GM19043 (cell line): ENCODE results near the gene TANC1.

Experiments
- ATAC-seq: cut with Tn5 transposase; IDR thresholded peaks from one replicate; pipeline ENCODE4 v1.9.1; 2021; ENCODE audit warnings: low read depth; ENCODE audit not compliant: unreplicated experiment

Gene TANC1

DNA sequence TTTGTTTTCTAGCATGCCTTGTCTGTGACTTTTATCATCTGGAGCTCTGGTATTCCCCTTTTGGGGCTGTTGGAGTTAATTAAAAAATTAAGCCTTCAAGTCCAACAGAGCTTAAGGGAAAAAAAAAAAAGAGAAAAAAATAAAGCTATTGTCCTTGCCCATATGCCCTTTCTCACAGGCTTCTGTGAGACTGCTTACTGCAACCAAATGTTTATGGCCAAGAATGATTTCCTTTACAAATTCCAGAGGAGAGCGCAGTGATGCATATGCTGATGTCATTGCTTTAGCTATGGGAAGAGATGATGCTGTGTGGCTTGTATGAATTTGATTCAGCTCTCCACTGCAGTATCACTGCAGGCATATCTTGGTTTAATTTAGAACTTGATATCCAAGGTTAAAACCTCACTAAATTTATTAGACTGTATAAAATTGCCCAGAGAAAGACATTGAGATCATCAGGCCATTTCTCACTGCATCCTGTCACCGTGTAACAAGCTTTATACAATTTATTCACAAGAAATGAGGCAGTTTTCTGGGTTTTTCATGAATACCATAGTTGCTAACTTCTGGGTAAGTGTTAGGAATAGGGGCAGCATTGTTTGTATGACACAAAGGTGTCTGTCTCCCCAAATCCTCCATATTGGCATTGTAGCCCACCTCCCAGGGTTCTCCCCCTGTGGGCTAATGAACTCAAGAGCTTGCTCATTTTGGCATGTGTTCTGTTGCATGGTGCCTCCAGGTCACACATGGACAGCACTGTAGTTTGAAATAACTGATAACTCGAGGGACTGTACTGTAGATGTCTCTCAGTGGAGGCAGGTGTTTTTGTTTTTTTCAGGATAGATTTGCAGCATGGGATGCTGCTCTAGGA, 85.0 kb downstream of the TANC1 start:
- ATAC-seq, result no peak

- no peak for ATAC-seq
These were observed 85.5 kb downstream of the TANC1 start for GRCh38 chr2:159054032-159054334.

GRCh38 chr2:159054985-159055384, 86.5 kb downstream of the TANC1 start:
- ATAC-seq, result no peak

- no peak for ATAC-seq
These were observed 92.1 kb downstream of the TANC1 start for GRCh38 chr2:159060518-159060917.

- ATAC-seq, result no peak
These were observed 95.2 kb downstream of the TANC1 start for GRCh38 chr2:159063677-159064076.

DNA sequence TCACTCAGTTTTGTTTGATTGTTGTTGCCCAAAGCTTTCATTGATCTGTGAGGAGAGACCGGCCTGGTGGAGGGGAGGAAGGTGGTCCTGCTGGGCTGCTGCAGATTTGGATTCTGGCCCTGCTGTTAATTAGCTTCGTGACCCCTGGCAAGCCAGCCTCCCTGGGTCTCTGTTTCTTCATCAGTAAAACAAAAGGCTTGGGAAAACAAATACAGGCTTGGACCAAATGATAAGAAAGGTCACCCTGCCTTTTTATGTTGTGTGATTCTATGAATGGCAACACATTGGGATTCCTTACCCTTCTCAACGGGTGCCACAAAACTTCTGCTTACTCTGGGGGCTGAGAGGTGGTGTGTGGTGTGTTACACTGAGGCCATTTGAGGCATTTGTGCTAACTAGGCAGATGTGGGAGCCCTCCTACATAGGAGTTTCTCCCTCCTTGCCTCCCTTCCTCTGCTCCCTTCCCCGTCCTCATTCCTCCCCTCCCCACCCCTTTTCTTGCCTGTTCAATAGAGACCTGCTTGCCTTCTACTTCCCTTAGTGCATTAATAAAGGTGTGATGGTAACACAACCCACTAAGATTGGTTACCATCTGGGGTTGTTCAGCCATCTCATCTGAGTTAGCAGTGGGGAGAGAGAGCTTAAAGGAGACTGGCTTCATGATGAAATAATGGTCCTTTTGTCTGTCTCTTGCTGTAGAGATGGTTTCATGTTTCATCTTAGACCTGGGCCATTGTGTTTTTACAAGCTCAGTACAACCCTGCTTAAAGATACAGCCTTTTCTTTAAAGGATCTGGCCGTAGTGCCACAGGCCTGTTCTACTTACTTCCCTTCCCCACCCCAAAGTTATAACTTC, 96.2 kb downstream of the TANC1 start:
- no peak for ATAC-seq

DNA sequence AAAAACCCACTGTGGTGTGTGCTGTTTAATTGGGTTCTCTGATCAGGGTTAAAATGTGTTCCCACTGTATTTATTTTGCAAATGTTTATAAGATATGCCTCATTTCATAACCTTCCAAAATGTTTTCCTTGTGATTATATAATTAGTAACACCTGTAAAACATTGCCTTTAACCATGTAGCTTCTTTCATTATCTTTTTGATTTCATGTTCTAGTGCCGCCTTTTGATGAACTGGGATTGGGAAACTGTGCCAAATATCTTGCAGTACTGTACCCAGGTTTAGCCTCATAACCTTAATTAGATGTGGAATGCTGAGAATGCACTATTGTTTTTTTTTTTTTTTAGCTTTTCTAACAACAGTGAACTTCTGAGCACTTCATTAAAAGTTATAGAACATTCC, 96.9 kb downstream of the TANC1 start:
- no peak for ATAC-seq

DNA sequence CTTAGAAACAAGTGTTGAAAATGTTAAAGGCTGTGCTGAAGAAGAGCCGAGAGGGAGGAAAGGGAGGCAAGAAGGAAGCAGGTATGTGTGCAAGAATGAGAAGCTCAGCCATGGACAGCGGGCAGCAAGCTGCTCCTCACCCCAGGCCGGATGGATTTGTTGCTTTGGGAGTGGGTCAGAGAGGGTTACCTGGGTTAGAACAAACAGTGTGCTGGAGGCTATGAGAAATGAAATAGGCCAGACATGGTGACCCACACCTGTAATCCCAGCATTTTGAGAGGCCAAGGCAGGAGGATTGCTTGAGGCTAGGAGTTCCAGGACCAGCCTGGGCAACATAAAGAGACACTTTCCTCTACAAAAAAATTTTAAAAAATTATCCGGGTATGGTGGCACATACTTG, 97.5 kb downstream of the TANC1 start:
- no peak for ATAC-seq

DNA sequence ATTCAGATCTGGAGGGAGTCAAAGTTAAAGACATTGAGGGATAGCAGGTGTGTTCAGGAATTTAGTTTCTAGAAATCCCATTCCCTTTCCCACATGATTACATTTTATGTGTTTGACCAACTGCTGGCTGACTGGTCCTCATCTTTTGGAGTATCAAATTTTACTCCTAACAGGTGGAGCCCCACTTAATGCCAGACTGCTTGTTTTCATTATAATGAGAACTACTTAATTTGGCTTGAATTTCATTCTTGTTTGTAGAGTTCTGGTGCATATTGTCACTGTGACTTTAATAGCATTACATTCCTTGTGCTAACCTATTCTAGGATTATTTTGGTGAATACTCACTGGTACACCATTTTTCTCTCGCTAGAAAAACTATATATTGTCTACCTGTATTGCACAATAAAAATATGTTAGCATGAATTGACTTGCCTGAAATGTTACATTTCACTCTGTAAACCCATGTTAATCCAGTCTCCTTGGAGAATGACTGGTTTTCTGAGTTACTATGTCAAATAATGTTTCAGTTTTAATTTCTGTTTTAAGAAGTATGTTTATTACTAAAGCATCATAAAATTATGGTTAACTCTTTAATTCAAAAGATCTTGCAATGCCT, 98.2 kb downstream of the TANC1 start:
- no peak for ATAC-seq

GRCh38 chr2:159067971-159068370, 99.5 kb downstream of the TANC1 start:
- ATAC-seq, result no peak

DNA sequence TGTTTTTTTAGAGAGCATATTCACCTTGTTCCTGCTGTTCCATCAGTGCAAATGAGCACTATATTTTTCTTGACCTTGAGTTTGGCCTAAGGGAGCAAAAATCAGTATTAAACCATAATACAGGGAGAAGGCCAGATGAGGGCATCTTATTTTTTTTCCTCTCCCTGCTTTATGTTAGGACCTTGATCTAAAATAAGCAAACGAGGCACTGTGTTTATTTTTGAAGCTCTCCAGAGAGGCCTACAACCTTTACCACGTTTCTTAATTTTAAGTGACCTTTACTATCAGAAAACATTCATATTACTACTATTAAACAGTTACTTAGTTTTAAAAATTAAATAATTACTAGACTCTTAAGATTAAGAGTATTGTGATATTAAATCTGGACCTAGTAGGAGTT, 100.8 kb downstream of the TANC1 start:
- ATAC-seq, result no peak

GRCh38 chr2:159070235-159070634, 101.8 kb downstream of the TANC1 start:
- ATAC-seq, result no peak

DNA sequence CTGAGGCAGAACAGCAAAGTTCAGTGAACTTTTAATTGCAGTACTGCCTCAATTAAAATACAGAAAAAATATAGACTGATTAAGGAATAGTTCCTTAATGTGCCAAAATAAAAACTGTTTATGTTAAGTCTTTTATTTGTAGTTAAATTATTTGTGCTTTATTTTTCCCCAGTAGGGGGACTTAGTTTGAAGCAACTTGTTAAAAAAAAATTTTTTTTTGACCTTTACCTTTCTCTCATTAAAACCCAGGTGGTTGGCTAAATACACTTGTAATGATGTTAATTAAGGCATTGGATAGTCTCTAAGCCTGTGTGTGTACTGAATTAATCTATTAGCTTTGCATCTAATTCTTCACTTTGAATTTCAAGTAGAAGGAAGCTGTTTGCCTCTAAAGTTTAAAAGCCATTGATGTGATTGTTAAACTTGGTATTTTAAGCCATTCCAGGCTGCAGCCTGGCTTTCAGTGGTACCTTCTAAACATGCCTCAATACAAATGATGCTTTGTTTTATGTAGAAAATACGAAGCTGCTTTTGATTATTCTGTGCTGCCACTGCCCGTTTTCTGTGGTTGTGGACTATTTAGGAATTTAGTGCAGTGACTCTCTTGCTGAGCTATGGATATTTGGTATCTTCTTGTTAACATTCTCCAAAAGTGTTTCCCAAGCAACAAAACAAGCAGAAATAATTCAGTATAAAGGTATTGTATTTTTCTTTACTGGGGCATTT, 102.9 kb downstream of the TANC1 start:
- no peak for ATAC-seq

- no peak for ATAC-seq
These were observed 104.4 kb downstream of the TANC1 start for GRCh38 chr2:159072795-159073194.

- no peak for ATAC-seq
These were observed 104.8 kb downstream of the TANC1 start for GRCh38 chr2:159073256-159073655.

DNA sequence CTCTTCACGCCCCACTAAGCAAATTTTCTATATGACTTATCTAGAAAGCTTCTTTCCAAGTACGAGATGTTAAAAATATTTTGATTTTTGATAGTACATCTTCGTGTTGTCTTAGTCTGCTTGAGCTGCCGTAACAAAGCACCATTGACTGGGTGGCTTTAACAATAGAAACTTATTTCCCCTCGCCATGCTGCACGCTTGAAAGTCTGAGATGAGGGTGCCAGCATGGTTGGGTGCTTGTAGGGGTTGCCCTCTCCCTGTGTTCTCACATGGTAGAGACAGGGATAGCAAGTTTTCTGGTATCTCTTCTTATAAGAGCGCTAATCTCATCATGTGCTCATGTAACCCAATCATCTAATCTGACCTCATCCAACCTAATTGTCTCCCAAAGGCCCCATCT, 106.2 kb downstream of the TANC1 start:
- no peak for ATAC-seq

DNA sequence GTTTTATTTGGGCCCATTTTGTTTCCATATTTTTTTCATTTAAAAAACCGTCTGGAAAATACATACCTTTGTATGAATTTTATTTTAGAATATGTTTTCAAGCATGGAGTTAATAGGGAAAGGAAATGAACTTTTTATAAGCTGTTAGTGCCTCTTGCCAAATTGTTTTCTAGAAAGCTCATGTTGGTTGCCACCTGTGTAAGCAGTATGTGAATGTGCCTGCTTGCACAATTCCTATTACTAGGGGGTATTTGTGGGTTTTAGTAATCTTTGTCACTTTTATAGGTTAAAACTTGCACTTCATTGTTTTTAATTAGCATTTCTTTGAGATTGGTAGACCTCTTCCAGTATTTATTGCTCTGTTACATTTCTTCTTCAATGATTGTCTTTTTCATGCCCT, 107.3 kb downstream of the TANC1 start:
- no peak for ATAC-seq

GRCh38 chr2:159076241-159076640, 107.8 kb downstream of the TANC1 start:
- ATAC-seq, result no peak

- ATAC-seq, result no peak
These were observed 109.4 kb downstream of the TANC1 start for GRCh38 chr2:159077869-159078268.

GRCh38 chr2:159078443-159078842, 110.0 kb downstream of the TANC1 start:
- ATAC-seq, result no peak

DNA sequence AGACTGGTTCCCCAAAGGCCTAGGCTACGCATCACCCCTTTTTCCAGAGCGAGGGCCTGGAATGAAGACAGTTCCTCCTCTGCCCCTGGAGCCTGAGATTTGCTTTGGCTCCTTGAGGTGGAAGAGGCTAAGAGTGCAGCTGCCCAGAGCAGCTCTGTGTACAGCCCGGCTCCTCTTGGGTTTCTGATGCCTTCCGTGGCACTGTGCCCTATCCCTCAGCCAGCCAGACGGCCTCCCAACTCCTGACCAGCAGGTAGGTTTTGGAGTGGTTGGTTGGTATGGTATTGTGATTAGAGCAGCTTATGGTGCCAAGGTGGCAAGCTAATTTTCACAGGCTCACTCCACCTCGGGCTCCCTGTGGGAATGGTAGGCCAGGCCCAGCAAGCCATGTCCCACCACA, 112.2 kb downstream of the TANC1 start:
- no peak for ATAC-seq
